Measurements from ENCODE around the gene PCED1A.

PCED1A gene

GRCh38 chr20:2869381-2869780 is 28.9 kb upstream of the PCED1A start:
- no peak for TF ChIP-seq POLR2AphosphoS5 (IDR thresholded peaks at IDR 0.05; ENCODE audit: low read depth)
- no peak for TF ChIP-seq REST (IDR thresholded peaks at IDR 0.05; ENCODE audit: insufficient replicate concordance, low read depth)
- no peak for TF ChIP-seq GABPA (IDR thresholded peaks at IDR 0.05; ENCODE audit: low read depth)
- TF ChIP-seq SPI1 (IDR thresholded peaks at IDR 0.05; ENCODE audit: borderline replicate concordance, low read depth) = no peak
- no peak for TF ChIP-seq CTCF (IDR thresholded peaks at IDR 0.05; ENCODE audit: insufficient read depth, low read length)
- no peak for DNase-seq (ENCODE audit: low read depth in 1 of 2, low spot score in 1 of 2)
- Histone ChIP-seq H3K27me3 (ENCODE audit: insufficient read depth, poor library complexity, severe bottlenecking) (no peaks in the 10 kb centered on the region), H3K4me3 (replicated peaks; ENCODE audit: insufficient read depth, low read length) (no peak overlapping the region), H3K27ac (replicated peaks) (no peak overlapping the region)

- Histone ChIP-seq H3K27ac (replicated peaks) (no peak overlapping the region), H3K27me3 (ENCODE audit: insufficient read depth, poor library complexity, severe bottlenecking) (no peaks in the 10 kb centered on the region), H3K4me3 (replicated peaks; ENCODE audit: insufficient read depth, low read length) (no peak overlapping the region)
- TF ChIP-seq REST (IDR thresholded peaks at IDR 0.05; ENCODE audit: insufficient replicate concordance, low read depth) (no peak), SPI1 (IDR thresholded peaks at IDR 0.05; ENCODE audit: borderline replicate concordance, low read depth) (no peak), POLR2AphosphoS5 (IDR thresholded peaks at IDR 0.05; ENCODE audit: low read depth) (no peak), CTCF (IDR thresholded peaks at IDR 0.05; ENCODE audit: insufficient read depth, low read length) (no peak), GABPA (IDR thresholded peaks at IDR 0.05; ENCODE audit: low read depth) (no peak)
- no peak for DNase-seq (ENCODE audit: low read depth in 1 of 2, low spot score in 1 of 2)
Observed at GRCh38 chr20:2867081-2867864, 26.8 kb upstream of the PCED1A start.

- TF ChIP-seq SPI1 (IDR thresholded peaks at IDR 0.05; ENCODE audit: borderline replicate concordance, low read depth) (no peak), POLR2AphosphoS5 (IDR thresholded peaks at IDR 0.05; ENCODE audit: low read depth) (no peak), REST (IDR thresholded peaks at IDR 0.05; ENCODE audit: insufficient replicate concordance, low read depth) (no peak), CTCF (IDR thresholded peaks at IDR 0.05; ENCODE audit: insufficient read depth, low read length) (no peak), GABPA (IDR thresholded peaks at IDR 0.05; ENCODE audit: low read depth) (no peak)
Observed at GRCh38 chr20:2866236-2866635, 25.8 kb upstream of the PCED1A start.

More at GRCh38 chr20:2866236-2866635, 25.8 kb upstream of the PCED1A start:
- H3K4me3 ChIP-seq (replicated peaks; ENCODE audit: insufficient read depth, low read length) = no peak overlapping the region
- no peak overlapping the region for H3K27ac ChIP-seq (replicated peaks)
- H3K27me3 ChIP-seq (ENCODE audit: insufficient read depth, poor library complexity, severe bottlenecking) = no peaks in the 10 kb centered on the region
- DNase-seq (ENCODE audit: low read depth in 1 of 2, low spot score in 1 of 2) = no peak
